Measurements from ENCODE around the gene ZBTB39.
"Not testable (repeated sequence)": the region's sequence is repeated elsewhere in the genome, so short reads cannot be mapped to it uniquely, and the experiment has no call there.

Gene ZBTB39

DNA sequence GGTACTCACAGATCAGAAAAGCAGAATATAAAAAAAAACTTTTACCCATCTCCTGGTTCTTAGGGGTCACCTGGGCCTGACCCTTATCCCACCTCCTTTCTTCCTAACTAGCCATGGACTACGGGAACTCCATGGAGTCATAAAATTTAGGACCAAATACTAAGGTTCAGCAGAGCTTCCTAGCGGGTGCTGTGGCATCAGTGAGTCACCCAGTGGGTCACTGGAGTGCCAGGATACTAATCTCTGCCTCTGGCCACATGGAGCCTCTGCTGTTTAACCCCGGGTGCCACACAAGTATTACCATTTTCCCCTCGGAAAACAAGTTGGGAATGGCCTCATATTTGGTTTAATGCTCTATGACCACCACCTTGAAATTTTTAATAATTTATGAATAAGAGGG is 6.9 kb downstream of the ZBTB39 start:
- DNase-seq: no peak

DNA sequence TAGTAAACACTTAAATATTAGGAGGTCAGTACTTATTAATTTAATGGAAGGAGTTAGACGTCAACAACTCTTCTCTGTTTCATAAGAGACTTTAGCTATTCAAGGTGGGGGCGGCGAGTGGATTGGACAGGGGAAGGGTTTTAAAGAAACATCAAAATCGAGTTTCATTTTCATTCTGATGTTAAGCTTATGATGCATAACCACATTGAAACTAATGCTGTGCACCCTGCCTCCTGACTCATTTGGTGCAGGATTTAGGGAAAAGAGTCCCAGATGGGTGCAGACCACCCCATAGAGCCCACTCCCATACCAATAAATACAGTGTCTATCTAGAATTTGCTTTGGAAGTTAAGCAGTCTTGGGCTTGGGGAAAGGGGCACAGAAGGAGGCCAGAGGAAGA is 7.4 kb downstream of the ZBTB39 start:
- DNase-seq: no peak

DNA sequence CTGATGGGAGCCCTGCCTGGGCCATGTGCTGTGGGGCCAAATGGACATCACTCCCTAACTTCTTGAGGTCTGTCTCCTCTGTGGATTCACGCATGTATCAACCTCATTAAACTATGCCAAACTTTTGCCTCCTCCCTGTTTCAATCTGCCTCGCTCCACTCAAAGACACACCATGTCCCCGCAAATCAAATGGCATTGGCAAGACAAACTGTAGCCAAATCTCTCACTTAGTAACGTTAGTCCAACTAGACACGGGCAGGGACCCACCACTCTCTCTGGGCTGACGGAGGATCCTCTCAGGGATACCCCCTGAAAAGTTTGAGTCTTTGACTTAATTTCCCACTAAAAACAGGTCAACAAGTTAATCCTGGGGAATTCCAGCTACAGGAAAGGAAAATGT is 8.0 kb downstream of the ZBTB39 start:
- no peak for DNase-seq

DNA sequence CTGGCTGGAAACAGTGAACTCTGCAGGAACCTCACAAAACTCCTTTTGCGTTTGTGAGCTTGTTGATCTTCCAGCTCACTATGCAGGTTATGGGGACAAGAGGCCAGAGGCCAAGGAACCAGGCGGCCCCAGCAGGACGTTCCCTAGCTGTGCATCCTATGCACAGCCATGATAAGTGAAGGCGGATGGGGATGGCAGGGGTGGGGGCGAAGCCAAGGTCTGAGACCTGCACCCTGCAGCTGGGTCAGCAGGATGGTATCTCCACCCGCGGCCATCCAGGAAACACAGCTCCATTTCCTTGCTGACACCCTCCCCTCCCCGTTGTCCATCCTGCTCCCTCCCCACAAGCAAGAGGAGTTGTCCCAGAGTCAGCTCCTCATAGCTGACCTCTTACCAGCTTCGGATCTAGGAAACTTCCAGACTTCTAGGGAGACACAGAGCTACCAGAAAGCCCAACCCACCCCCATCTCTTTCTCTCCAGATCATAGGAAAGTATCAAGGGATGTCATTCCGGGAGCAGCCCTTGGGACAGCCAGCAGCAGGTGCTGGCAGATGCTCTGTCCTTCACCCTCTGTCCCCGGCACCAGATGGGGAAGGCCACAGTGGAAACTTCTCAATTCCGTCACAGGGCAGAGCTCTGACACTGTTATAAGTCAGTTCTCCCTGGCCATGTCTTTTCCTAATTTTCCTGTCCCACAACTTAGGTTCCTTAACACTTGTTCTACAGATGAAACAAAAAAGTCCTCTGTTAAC is 9.4 kb downstream of the ZBTB39 start:
- no peak for DNase-seq

DNA sequence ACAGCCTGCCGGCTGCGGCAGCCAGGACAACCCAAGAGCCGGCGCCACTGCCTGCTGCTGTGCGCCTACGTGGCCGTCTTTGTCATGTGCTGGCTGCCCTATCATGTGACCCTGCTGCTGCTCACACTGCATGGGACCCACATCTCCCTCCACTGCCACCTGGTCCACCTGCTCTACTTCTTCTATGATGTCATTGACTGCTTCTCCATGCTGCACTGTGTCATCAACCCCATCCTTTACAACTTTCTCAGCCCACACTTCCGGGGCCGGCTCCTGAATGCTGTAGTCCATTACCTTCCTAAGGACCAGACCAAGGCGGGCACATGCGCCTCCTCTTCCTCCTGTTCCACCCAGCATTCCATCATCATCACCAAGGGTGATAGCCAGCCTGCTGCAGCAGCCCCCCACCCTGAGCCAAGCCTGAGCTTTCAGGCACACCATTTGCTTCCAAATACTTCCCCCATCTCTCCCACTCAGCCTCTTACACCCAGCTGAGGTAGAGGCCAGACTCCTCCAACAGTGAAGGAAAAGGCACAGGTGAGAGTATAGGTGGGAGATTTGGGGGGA is 10.3 kb downstream of the ZBTB39 start:
- DNase-seq: no peak

DNA sequence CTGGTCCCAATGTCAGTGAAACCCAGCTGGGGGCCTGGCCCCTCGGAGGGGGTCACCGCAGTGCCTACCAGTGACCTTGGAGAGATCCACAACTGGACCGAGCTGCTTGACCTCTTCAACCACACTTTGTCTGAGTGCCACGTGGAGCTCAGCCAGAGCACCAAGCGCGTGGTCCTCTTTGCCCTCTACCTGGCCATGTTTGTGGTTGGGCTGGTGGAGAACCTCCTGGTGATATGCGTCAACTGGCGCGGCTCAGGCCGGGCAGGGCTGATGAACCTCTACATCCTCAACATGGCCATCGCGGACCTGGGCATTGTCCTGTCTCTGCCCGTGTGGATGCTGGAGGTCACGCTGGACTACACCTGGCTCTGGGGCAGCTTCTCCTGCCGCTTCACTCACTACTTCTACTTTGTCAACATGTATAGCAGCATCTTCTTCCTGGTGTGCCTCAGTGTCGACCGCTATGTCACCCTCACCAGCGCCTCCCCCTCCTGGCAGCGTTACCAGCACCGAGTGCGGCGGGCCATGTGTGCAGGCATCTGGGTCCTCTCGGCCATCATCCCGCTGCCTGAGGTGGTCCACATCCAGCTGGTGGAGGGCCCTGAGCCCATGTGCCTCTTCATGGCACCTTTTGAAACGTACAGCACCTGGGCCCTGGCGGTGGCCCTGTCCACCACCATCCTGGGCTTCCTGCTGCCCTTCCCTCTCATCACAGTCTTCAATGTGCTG is 11.0 kb downstream of the ZBTB39 start:
- no peak for DNase-seq

DNA sequence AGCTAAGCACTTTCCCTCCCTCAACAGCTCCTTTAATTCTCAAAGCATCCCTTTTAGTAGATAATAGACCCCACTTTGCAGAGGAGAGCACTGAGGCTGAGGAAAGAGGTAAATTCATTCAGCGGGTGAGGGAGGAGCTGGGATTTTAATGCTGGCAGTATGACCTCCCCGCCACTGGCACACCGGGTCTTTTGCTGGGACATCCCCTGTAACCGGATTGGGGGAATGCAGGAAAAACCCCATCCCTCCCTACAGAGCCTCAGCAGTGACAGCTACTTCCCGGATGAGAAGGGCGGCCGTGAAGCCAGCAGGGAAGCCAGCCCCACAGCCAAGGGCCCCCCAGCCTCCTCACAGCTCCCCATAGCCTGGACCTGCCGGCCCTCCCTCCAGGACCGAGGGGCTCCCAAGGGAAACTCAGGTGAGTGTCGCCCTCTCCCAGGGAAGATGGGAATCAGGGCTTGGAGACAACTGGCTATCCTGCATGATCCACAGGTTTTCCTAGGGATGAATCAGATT is 12.1 kb downstream of the ZBTB39 start:
- DNase-seq: no peak

DNA sequence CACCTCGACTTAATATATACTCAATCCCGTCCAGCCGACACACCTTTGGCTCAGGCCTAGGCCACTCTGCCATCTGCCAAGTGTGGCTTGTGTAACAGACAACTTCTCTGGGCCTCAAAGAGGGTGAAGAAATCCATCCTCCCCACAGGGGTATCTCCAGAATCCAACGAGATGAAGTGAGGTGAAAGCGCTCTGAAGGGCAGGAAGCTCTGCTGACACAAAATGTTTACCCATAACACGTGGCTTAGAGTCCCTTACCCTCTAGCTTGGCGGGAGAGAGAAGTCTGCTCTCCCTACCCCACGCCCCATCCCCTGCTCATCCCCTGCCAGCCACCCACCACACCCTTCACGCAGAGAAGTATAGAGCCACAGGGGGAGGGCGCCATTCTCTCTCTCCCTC is 13.0 kb downstream of the ZBTB39 start:
- no peak for DNase-seq

DNA sequence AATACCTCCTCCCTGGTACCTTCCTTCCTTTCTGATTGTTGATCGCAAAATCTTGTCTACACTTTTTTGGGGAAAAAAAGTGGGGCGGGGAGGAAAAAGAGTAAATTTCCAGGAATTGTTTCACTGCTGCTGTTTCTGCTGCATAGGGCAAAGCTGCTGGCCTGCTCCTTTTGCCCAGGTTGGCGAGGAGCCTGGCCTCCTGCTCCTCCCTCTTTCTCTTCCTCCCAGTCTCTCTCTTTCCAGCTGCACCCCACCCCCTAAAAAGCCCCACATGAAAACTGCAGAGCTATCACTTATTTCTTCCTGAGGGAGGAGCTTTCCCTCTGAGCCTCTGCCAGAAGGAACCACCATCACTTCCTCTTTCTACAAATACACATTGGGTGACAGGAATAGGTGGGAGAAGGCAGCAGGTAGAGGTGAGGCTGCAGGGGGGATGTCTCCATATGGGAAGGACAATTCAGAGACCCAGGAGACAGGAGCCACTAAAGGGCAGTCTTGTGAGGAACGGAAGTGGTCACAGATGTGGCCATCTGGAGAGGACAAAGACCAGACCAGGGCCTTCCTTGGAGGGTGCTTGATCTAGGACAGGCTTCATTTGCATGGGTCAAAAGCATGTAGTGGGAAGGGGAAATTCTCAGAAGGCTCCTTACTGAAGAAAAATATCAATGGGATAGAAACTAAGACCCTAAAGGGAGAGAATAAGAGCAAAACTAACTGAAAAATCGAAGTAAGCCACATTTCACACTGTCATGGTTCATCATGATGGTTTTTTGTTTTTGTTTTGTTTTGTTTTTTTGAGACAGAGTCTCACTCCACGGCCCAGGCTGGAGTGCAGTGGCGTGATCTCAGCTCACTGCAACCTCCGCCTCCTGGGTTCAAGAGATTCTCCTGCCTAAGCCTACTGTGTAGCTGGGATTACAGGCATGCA is 14.8 kb downstream of the ZBTB39 start:
- no peak for DNase-seq

DNA sequence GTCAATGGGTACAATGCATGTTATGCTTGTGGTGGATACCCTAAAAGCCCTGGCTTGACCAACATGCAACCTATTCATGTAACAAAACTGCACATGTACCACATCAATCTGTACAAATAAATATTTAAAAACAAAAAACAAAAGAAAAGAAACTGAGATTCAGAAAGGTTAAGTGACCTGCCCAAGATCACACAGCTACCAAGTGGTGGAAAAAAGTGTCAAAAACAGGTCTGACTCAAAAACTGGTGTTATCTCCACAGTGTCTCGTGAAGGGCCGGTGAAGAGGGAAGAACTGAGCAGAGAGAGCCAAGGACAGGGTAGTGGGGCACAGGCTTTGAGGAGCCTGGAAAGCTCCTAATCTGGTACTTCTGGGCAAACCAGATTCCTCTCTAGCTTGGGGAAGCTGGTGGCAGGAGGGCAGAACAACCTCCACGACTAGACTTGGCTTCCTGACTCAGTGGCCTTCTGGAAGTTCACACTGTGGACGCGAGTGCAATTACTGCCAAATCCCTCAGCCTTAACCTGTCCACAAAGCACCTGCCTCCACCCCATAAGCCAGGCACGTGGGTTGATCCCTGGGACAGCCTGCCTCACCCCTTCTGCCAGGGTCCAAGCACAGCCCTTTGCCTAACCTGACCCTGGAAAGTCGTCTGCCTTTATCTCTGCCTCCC is 15.6 kb downstream of the ZBTB39 start:
- DNase-seq: no peak

DNA sequence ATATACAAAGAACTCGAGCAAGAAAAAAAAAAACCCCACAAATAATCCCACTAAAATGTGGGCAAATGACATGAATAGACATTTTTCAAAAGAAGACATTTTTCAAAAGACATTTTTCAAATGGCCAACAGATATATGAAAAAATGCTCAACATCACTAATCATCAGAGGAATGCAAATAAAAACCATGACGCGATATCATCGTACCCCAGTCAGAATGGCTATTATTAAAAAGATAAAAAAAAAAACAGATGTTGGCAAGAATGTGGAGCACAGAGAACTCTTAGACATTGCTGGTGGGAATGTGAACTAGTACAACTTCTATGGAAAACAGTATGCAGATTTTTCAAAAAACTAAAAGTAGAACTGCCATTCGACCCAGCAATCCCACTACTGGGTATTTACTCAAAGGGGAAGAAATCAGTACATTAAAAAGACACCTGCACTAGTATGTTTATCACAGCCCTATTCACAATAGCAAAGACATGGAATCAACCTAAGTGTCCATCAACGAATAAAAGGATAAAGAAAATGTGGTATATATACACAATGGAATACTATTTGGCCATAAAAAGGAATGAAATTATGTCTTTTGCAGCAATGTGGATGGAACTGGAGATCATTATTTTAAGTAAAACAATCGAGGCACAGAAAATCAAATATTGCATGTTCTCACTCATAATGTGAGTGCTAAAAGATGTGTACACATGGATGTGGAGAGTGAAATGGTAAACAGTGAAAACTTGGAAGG is 16.3 kb downstream of the ZBTB39 start:
- DNase-seq: no peak

DNA sequence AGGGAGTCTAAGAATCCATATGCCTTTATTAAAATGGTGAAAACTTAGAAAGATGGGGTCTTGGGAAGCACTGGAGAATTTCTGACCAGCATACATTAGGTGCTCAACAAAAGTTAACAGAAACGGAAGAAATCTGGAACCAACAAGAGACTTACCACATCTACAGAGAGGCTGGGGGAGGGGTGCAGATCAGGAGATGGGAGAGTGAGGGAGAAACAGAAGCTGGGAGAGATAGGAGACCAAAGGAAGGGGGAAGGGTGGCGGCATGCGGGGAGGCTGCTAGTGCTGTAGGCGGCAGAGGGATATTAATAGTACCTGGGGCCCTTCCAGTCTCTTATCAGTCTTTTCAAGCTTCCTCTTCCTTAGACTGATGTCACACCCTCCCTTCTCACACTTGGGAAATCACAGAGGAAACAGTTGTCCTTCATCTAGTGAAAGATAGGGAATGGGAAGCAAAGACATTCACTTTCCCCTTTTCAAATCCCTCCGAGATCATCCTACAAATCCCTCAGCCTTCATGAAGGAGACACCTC is 18.1 kb downstream of the ZBTB39 start:
- no peak for DNase-seq

DNA sequence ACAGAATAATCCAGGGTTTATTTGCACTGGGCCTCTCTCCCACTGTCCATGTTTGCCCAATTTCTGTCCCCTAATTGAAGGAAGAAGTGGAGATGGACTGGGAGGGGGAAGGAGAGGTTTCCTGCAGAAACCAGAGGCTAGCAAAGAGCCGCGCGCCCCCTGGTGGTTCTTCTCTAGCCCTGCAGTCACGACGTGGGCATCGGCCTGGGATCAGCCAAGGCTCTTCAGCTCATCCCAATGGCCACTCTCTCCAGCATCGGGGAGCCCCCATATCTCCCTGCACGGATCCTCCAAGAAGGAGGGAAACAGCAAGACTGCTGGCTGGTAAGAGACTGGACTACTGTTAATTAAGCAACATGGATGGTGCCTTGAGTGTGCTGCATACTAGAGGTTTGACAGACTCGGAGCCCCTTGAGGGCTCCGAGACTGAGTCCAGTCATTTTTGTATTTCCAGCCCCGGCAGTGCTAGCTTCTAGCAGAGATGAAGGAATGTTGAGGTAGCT is 18.7 kb downstream of the ZBTB39 start:
- peak; percentile 62 for DNase-seq

DNA sequence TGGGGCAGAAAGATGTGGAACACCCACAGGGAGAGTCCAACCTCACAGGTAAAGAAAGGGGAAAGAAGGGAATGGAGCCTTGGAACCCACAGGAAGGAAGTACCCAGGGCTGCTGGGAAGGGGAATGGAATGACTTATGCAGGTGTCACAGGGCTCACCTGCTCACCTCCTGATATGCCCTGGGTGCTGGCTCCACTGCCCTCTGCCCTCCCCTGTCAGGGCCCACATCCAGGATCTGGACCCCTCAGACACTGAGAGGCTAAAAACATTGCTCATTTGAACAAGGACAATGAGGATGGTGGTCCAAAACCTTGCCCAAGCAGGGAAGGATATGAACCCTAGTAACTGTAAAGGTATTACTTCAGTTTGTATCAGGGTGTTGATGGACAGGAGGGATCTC is 19.3 kb downstream of the ZBTB39 start:
- no peak for DNase-seq

DNA sequence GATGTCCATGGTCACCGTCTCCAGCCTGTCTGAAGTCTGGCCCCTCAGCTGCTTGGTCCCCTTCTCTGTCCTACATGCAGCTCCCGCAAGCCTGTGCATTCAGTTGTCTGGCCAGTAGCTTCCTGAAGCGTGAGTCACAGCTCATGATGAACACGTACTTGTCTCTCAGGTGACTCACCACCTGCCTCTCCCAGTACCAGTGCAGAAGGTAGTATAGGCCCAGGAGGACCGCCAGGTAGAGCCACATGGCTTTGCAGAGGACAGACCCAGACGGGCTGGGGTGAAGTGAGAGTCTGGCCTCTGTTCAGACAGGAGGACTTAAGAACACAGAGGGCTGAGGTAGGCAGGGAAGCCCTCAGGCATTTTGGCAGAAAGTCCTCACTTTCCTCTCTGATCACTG is 20.6 kb downstream of the ZBTB39 start:
- DNase-seq: not testable (repeated sequence)

DNA sequence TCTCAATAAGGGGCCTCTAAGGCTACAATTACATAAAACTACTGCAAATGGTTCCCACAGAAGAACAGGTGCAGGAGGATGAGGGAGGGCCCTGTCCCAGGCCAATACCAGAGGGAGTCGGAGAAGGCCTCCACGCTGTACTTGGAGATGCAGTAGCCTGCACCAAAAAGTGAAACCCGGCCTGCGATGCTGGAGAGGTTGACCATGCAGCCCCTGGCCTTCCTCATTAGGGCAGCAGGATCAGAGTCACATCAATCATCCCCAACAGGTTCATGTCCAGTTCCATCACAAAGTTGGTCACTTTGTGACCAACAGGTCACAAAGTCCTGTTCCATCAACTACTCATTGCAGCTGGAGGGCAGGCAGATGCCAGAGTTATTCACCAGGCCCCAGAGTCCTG is 23.0 kb downstream of the ZBTB39 start:
- DNase-seq: no peak

DNA sequence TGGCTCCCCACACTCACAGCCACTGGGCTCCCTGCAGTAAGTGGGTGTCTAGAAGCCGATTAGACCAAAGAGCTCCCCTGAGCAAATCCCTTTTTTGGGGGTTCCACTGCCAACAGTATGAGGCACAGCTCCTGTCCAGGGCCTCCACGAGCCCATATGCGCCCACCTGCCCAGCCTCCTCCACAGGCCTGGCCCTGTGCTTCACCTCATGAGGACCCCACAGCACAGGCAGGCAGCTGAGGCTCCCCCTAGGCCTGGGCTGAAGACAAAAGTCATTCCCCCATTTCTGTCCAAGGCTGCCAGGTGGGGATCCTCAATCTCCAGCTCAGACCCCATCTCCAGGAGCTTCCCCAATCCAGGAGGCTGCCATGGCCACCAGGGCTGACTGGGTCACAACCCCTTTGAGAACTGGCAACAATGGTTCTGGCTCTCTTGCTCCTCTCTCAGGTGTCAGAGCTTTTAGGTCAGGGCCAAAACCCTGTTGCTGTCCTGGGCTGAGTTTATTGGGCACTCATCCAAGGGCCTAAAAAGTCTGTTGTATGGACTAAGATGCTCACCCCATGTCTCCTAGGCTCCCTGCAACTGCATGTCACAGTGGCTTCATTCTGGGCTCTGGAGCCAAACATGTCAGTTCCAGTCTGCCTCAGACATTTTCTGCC is 23.6 kb downstream of the ZBTB39 start:
- not testable (repeated sequence) for DNase-seq

DNA sequence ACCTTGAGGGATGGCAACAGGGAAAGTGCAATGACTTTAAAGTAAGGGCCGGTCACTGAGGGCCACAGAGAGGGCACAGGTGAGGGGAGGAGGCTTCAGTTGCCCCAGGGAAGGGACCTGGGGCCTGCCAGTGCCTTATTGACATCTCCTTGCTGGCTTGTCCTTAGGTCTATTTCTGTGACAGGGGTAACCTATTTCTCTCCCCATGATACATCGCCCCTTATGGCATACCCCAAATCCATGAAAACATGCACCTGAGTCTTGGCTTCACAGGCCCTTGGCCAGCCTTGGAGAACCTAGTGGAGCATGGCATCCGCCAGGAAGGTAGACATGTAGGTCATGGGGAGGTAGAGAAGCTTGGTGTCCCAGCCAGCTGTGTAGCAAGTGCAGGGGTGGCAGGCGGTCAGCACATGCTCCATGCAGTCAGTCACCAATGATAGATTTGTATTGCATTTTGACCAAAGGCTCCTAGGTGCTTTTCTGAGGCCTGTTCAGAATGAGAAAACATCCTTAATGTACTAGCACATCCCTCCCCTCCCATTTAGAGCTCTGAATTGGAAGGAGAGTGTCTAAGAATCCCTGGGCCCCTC is 25.3 kb downstream of the ZBTB39 start:
- DNase-seq: no peak

DNA sequence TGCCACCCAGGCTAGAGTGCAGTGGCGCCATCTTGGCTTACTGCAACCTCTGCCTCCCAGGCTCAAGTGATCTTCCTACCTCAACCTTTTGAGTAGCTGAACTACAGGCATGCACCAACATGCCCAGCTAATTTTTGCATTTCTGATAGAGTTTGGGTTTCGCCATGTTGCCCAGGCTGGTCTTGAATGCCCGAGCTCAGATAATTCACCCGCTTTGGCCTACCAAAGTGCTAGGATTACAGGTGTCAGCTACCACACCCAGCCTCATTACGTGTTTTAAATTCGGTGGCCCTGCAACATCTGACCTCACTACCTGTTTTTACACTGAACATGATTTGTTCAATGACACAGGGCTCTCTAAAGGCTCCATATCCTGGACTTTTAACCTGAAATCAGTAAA is 26.1 kb downstream of the ZBTB39 start:
- DNase-seq: no peak

DNA sequence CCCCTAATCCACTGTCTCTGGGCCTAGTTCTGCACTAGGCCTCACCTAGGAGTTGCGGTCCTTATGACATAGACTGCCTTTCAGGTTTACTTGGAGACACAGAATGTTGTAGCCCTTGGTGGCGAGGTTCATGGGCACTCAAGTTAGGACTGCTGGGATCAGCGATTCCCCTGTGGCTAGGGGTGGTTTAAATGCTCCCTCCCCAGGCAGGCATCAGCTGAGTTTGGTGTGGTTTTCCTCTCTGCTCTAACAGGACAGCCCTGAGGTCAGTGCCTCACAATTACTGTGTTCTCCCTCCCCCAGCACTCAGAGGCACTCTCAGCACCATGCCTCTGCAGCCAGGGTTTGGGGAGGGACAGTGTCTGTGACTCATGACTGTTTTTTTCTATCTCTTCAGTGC is 26.7 kb downstream of the ZBTB39 start:
- DNase-seq: no peak

All from CD4-positive, alpha-beta T cell treated with Interleukin-4 for 4 hours (primary cell).